K562 (cell line): ENCODE measurements around the gene NT5C2. TPM values are rescaled to one million over a fixed set of nuclear protein-coding genes. Genes with fewer than 3 reads are reported as not detected.
"Not testable (repeated sequence)": the region's sequence is repeated elsewhere in the genome, so short reads cannot be mapped to it uniquely, and the experiment has no call there.

Source experiments
- ATAC-seq: fragments of 200-7000 bp; cut with Tn5 transposase; 3 replicates; pipeline ENCODE4 v1.9.1; 2020; ENCODE audit warnings: moderate library complexity
- BruUV-seq: library from RNA; stranded (reverse); fragments of 400-500 nt; replicated peaks from 2 replicates; lab custom pipeline; 2021; lab: Mats Ljungman, UMichigan
- CTCF ChIA-PET: fragments of 300-600 bp; formaldehyde crosslinking; extraction: SDS; loops from one replicate; lab custom pipeline; 2021; ENCODE audit warnings: low intra/inter-chr PET ratio; lab: Yijun Ruan, JAX
- POLR2A ChIA-PET: fragments of 300-600, 350-650 bp; sonication (Branson Sonifier 250); formaldehyde crosslinking; extraction: SDS; loops from one replicate; lab custom pipeline; 2021; ENCODE audit warnings: antibody characterized with exemption, inconsistent platforms; lab: Yijun Ruan, JAX
- DNase-seq, 4 experiments: peaks; one replicate each; pipeline versions ENCODE4 v3.0.0 to v3.0.0-alpha.2; 2011 to 2018; ENCODE audit warnings: low spot score in 3 of 4, mixed read lengths in 3 of 4; ENCODE audit errors: extremely low read depth in 1 of 4
- FAIRE-seq: peaks from 2 replicates; lab custom pipeline; 2011; peaks lifted over from hg19 to GRCh38; lab: Jason Lieb, UNC
- H2AFZ ChIP-seq: 2 replicates; pipeline ENCODE4 v1.6.0; 2011; ENCODE audit warnings: low read depth, low read length, control low read depth, inconsistent platforms
- H3K27ac ChIP-seq: fragments of 200-600 bp; 3 replicates; pipeline ENCODE4 v1.8.0; 2011; ENCODE audit warnings: low read depth, mild to moderate bottlenecking, control low read depth, inconsistent platforms, low read length, moderate library complexity, mixed read lengths; ENCODE audit errors: extremely low read depth
- H3K27me3 ChIP-seq, 2 experiments: fragments of 300-600 bp in 1 of 2; 2 replicates in 1 of 2; 3 replicates in 1 of 2; pipeline versions ENCODE4 v1.6.0 to v1.8.0; 2011; ENCODE audit warnings: inconsistent platforms in 2 of 2, low read length in 2 of 2, mild to moderate bottlenecking in 1 of 2, mixed read lengths in 1 of 2, moderate library complexity in 1 of 2; ENCODE audit not compliant: control insufficient read depth in 2 of 2, insufficient read depth in 2 of 2
- H3K36me3 ChIP-seq: fragments of 300-600 bp; 3 replicates; pipeline ENCODE4 v1.8.0; 2011; ENCODE audit warnings: mild to moderate bottlenecking, low read length, inconsistent platforms; ENCODE audit not compliant: control insufficient read depth, insufficient read depth
- H3K4me1 ChIP-seq, 2 experiments: fragments of 200-600 bp in 1 of 2; replicated peaks in 1 of 2; 2 replicates in 1 of 2; 3 replicates in 1 of 2; pipeline versions ENCODE4 v1.5.1 to v1.8.0; 2011; ENCODE audit warnings: inconsistent platforms in 2 of 2, low read length in 2 of 2, mild to moderate bottlenecking in 1 of 2, mixed read lengths in 1 of 2, moderate library complexity in 1 of 2; ENCODE audit not compliant: control insufficient read depth in 2 of 2, insufficient read depth in 2 of 2
- H3K4me2 ChIP-seq: 2 replicates; pipeline ENCODE4 v1.6.1; 2011; ENCODE audit warnings: low read length, control low read depth, inconsistent platforms, mixed read lengths; ENCODE audit not compliant: insufficient read depth
- H3K4me3 ChIP-seq: fragments of 200-600 bp; sonication (generic), shearing (Covaris generic); 2 replicates; pipeline ENCODE4 v1.5.1; 2016; ENCODE audit warnings: control low read depth, inconsistent platforms
- H3K79me2 ChIP-seq: fragments of 200-600 bp; 3 replicates; pipeline ENCODE4 v1.8.0; 2011; ENCODE audit warnings: low read length, inconsistent platforms; ENCODE audit not compliant: control insufficient read depth, insufficient read depth
- H3K9ac ChIP-seq, 2 experiments: 2 replicates each; pipeline versions ENCODE4 v1.6.0 to v1.6.1; 2011; ENCODE audit warnings: low read depth in 2 of 2, low read length in 2 of 2, control low read depth in 1 of 2, inconsistent platforms in 1 of 2, mild to moderate bottlenecking in 1 of 2, mixed read lengths in 1 of 2; ENCODE audit not compliant: insufficient read depth in 1 of 2
- H3K9me1 ChIP-seq: one replicate; pipeline ENCODE4 v1.6.0; 2011; ENCODE audit warnings: inconsistent platforms, mild to moderate bottlenecking, low read length, moderate library complexity; ENCODE audit not compliant: control insufficient read depth, insufficient read depth
- H3K9me3 ChIP-seq: replicated peaks from 2 replicates; pipeline ENCODE4 v1.5.1; 2011; ENCODE audit warnings: low read depth, low read length, inconsistent platforms; ENCODE audit not compliant: control insufficient read depth, insufficient read depth
- H4K20me1 ChIP-seq: replicated peaks from 2 replicates; pipeline ENCODE4 v1.6.1; 2011; ENCODE audit warnings: low read length, inconsistent platforms, mixed read lengths; ENCODE audit not compliant: control insufficient read depth, insufficient read depth
- ZBTB33 ChIP-seq: sonication (generic); formaldehyde crosslinking; IDR thresholded peaks from 2 replicates; pipeline ENCODE4 v1.8.1; 2023; ENCODE audit warnings: mild to moderate bottlenecking, missing genetic modification reagents
- WGBS: fragments of 100-300 bp; shearing (Covaris generic); methylation state at CpG from one replicate; pipeline ENCODE4 v1.1.6; 2016; ENCODE audit warnings: low coverage, mixed read lengths; ENCODE audit not compliant: insufficient coverage; ENCODE audit errors: missing lambda C conversion rate; 5-methylcytosine and 5-hydroxymethylcytosine counted together
- in situ Hi-C: fragments of 300-500 bp; cut with MboI; formaldehyde crosslinking; loops from 4 replicates; pipeline ENCODE4 v1.15.0; 2018; ENCODE audit warnings: inconsistent platforms, mixed read lengths
- intact Hi-C: fragments of 100-400 bp; cut with micrococcal nuclease; formaldehyde crosslinking; loops from 2 replicates; pipeline ENCODE4 v1.14.2; 2022
- polyA plus RNA-seq, 8 experiments: library from polyadenylated mRNA; depleted of rRNA in 4 of 8; stranded (reverse) in 5 of 8; unstranded in 3 of 8; fragments of >200 nt; fragmentation: Nextera tagmentation in 2 of 8; fragmentation: Illumina TruSeq in 1 of 8; extraction: Ambion mirVana in 2 of 8; extraction: Trizol in 1 of 8; gene quantifications; 2 replicates each; pipeline versions ENCODE4 v1.2.1 to v1.2.3, GENCODE V29; 2011 to 2014; ENCODE audit warnings: inconsistent platforms in 1 of 8, missing spikeins in 1 of 8
- total RNA-seq, 7 experiments: library from RNA; depleted of rRNA in 6 of 7; stranded (reverse); fragments of >200 nt in 6 of 7; fragmentation: Illumina TruSeq in 2 of 7; extraction: Trizol in 2 of 7; gene quantifications; 2 replicates each; pipeline versions ENCODE4 v1.2.1 to v1.2.3, GENCODE V29; 2011 to 2021; ENCODE audit warnings: low replicate concordance in 1 of 7
- TF ChIP-seq, protein P1 (sequence below): fragments of 200-600 bp; sonication (generic); IDR thresholded peaks from one replicate; pipeline ENCODE4 v1.6.1; 2012; ENCODE audit warnings: mild to moderate bottlenecking, low read depth, low read length, inconsistent platforms

NT5C2 gene
- total and polyA plus RNA-seq, 9 of the 15 experiments (the other 6 are each of a cell fraction or from before 2014, with no cell fraction given) = 11.3 to 45.2 (median 27.7) TPM

- TF ChIP-seq ZBTB33 (CRISPR knock-in tag) = no peak
- TF ChIP-seq, protein P1, sequence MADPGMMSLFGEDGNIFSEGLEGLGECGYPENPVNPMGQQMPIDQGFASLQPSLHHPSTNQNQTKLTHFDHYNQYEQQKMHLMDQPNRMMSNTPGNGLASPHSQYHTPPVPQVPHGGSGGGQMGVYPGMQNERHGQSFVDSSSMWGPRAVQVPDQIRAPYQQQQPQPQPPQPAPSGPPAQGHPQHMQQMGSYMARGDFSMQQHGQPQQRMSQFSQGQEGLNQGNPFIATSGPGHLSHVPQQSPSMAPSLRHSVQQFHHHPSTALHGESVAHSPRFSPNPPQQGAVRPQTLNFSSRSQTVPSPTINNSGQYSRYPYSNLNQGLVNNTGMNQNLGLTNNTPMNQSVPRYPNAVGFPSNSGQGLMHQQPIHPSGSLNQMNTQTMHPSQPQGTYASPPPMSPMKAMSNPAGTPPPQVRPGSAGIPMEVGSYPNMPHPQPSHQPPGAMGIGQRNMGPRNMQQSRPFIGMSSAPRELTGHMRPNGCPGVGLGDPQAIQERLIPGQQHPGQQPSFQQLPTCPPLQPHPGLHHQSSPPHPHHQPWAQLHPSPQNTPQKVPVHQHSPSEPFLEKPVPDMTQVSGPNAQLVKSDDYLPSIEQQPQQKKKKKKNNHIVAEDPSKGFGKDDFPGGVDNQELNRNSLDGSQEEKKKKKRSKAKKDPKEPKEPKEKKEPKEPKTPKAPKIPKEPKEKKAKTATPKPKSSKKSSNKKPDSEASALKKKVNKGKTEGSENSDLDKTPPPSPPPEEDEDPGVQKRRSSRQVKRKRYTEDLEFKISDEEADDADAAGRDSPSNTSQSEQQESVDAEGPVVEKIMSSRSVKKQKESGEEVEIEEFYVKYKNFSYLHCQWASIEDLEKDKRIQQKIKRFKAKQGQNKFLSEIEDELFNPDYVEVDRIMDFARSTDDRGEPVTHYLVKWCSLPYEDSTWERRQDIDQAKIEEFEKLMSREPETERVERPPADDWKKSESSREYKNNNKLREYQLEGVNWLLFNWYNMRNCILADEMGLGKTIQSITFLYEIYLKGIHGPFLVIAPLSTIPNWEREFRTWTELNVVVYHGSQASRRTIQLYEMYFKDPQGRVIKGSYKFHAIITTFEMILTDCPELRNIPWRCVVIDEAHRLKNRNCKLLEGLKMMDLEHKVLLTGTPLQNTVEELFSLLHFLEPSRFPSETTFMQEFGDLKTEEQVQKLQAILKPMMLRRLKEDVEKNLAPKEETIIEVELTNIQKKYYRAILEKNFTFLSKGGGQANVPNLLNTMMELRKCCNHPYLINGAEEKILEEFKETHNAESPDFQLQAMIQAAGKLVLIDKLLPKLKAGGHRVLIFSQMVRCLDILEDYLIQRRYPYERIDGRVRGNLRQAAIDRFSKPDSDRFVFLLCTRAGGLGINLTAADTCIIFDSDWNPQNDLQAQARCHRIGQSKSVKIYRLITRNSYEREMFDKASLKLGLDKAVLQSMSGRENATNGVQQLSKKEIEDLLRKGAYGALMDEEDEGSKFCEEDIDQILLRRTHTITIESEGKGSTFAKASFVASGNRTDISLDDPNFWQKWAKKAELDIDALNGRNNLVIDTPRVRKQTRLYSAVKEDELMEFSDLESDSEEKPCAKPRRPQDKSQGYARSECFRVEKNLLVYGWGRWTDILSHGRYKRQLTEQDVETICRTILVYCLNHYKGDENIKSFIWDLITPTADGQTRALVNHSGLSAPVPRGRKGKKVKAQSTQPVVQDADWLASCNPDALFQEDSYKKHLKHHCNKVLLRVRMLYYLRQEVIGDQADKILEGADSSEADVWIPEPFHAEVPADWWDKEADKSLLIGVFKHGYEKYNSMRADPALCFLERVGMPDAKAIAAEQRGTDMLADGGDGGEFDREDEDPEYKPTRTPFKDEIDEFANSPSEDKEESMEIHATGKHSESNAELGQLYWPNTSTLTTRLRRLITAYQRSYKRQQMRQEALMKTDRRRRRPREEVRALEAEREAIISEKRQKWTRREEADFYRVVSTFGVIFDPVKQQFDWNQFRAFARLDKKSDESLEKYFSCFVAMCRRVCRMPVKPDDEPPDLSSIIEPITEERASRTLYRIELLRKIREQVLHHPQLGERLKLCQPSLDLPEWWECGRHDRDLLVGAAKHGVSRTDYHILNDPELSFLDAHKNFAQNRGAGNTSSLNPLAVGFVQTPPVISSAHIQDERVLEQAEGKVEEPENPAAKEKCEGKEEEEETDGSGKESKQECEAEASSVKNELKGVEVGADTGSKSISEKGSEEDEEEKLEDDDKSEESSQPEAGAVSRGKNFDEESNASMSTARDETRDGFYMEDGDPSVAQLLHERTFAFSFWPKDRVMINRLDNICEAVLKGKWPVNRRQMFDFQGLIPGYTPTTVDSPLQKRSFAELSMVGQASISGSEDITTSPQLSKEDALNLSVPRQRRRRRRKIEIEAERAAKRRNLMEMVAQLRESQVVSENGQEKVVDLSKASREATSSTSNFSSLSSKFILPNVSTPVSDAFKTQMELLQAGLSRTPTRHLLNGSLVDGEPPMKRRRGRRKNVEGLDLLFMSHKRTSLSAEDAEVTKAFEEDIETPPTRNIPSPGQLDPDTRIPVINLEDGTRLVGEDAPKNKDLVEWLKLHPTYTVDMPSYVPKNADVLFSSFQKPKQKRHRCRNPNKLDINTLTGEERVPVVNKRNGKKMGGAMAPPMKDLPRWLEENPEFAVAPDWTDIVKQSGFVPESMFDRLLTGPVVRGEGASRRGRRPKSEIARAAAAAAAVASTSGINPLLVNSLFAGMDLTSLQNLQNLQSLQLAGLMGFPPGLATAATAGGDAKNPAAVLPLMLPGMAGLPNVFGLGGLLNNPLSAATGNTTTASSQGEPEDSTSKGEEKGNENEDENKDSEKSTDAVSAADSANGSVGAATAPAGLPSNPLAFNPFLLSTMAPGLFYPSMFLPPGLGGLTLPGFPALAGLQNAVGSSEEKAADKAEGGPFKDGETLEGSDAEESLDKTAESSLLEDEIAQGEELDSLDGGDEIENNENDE = no peak
Observed at GRCh38 chr10:103175580-103176285, 17.3 kb downstream of the NT5C2 start (continued).

DNA sequence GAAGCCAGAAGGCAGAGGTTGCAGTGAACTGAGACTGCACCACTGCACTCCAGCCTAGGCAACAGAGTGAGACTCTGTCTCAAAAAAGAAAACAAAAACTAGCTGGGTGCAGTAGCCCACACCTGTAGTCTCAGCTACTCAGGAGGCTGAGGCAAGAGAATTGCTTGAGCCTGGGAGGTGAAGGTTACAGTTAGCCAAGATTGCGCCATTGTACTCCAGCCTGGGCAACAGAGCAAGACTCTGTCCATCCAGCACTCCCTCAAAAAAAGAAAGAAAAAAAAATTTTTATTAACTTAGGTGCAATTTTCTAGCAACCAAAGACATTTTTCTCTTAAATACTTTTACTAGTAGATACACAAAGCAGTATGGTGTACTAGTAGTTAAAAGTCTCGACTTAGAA is 18.7 kb downstream of the NT5C2 start:
- FAIRE-seq, CTCF ChIA-PET, H2AFZ ChIP-seq, intact Hi-C loops, H3K9me1 ChIP-seq, in situ Hi-C loops, H4K20me1 ChIP-seq, H3K9me3 ChIP-seq, ATAC-seq, H3K4me3 ChIP-seq, DNase-seq, H3K4me1 ChIP-seq, BruUV-seq, H3K4me2 ChIP-seq, H3K27ac ChIP-seq, H3K79me2 ChIP-seq, POLR2A ChIA-PET, H3K27me3 ChIP-seq, H3K9ac ChIP-seq: not testable (repeated sequence)
- peaks cover 37% of the 10 kb centered on the region for H3K36me3 ChIP-seq
- 92% methylated on average over 2 of the region's 2 CpGs for WGBS
